Hematopoietic multipotent progenitor cell treated with erythropoietin and hydrocortisone succinate and interleukin-3 and kit ligand, for 15 days (in vitro differentiated cells): ENCODE results near the gene HTR6.
"Not testable (repeated sequence)": the region's sequence is repeated elsewhere in the genome, so short reads cannot be mapped to it uniquely, and the experiment has no call there.

ENCODE experiments used
- DNase-seq: peaks from one replicate; pipeline ENCODE4 v3.0.0-alpha.2; 2015; ENCODE audit warnings: low spot score

Gene HTR6

DNA sequence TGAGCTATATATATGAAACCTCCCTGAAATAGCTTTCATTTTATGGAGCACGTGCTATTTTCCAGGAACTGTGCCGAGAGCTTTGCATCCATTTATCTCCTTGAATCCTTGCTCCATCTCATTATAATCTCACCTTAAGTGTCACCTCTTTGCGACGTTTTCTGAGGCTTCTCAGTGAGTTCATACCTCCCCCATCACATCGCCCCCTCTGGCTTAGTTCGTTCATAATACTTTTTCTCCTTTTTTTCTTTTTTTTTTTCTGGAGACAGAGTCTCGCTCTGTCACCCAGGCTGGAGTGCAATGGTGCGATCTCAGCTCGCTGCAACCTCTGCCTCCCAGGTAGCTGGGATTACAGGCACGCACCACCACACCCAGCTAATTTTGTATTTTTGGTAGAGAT is 25.4 kb upstream of the HTR6 start:
- DNase-seq = not testable (repeated sequence)

DNA sequence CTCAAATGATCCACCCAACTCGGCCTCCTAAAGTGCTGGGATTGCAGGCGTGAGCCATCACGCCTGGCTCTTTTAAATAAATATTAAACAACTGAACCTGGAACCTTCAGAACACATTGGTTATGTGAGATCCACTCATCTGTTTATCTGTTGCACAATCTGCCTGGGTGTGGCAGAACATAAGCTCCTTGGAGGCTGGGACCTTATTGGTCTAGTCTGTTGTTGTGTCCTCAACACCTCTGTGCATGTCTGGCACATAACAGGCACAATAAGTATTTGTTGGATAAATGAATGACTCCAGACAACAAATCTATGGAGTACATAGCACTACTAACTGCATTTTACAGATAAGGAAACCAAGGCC is 24.7 kb upstream of the HTR6 start:
- no peak for DNase-seq

DNA sequence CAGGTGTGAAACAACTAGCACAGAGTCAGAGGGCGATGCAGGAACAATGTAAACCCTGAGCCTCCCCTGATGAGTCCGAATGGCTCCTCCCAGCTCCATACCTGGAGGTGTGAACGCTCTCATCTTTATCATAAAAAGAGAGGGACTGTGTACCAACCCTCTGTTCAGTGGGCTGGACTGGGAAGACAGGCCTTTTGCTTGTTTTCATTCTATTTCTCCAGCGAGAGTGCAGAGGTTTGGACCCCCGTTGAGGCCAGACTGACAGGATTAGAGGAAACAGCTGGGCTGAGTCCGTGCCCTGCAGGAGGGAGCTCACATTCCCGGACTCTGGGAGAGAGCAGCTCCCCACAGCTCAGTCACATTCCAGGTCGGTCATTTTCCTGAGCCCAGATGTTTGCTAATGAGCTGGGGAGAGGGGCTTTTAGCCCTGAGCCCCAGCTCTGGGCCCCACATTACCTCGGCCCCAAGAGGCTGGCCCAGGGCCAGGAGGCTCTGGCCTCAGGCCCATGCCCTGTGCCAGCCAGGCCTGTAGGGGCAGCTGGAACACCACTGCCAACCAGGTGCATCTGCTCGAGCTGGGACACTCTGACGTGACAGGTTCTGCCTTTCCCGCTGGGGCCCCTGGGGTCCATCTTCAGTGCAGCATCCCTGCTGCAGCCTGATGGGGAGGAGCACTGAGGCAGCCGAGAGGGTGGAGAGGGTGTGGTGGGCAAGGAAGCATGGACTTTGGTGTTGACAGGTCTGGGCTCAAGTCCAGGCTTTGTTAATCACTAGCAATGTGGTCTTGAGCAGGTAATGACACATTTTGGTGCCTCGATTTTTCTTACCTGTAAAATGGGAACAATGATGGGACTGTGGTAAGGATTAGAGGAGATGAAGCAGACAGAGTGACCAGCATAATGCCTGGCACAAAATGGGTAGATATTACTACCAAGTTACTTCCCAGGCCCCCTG is 24.0 kb upstream of the HTR6 start:
- no peak for DNase-seq

DNA sequence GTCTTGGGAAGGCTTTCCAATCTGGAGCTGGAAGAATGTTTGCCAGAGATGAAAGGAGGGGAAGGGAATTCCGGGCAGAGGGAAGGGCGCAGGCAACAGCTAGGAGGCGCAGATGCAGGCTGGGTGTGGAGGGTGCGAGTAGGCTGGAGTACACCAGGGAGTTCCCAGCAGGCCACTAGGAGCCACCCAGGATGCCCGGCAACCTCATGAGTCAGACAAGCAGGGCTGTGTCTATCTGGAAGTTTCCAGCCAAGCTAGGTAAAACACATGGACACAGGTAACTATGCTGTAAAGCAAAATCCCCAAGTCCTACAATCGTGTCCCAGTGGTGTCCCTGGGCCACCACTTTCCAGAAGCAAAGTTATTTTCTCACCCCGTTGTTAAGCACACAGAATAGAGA is 21.6 kb upstream of the HTR6 start:
- no peak for DNase-seq

DNA sequence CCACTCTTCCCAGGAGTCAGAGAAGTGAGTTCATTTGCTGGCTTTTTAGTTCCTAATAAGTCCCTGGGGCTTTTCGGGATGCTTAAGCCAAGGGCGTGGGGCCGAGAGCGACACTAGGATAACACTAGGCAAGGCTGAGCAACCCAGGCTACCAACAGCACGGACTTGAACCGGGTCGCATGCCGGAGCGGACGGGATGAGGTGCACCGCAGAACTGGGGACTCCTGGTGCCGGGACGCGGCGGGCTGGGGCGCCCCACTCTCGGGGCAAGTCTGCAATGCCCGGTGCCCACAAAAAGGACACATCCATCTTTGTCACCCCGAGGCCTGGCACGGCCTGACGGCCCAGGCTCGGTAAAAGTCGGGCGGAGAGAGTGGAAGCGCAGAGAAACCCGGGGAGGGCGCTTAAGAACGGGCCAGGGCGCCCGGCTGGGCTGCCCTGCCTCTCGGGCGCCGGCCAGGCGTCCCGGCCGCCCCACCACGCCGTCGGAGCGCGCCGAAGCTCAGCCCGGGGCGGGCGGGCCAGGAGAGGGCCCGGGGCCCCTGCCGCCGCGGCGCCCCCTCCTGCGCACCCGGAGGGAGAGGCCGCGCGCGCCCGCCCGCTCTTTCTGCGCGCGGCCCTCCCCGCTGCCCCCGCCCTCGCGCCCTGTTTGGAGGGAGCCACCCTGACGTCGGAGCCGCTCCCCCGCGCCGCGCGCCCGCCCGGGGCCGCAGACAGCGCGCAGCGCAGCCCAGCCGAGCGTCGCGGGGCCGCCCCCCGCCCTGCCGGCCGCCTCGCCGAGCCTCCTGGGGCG is 20.9 kb upstream of the HTR6 start, which contains the start of gene NBL1:
TSS of gene NBL1 (plus strand) at position 710 of the 793 bp plus-strand sequence. CDS start 10,720 bp downstream, outside the sequence.
- no peak for DNase-seq

DNA sequence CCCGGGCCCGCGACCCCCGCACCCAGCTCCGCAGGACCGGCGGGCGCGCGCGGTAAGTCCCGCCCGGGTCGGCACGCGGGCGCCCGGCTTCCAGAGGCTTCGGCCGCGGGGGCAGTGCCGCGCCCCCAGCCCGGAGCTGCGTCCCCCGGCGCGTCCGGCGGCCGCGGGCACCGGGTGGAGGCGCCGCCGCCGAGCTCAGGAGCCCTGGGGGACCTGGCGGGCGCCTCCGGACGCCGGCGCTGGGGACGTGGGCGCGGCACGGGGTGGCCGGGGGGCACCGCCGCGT is 20.3 kb upstream of the HTR6 start:
- no peak for DNase-seq

DNA sequence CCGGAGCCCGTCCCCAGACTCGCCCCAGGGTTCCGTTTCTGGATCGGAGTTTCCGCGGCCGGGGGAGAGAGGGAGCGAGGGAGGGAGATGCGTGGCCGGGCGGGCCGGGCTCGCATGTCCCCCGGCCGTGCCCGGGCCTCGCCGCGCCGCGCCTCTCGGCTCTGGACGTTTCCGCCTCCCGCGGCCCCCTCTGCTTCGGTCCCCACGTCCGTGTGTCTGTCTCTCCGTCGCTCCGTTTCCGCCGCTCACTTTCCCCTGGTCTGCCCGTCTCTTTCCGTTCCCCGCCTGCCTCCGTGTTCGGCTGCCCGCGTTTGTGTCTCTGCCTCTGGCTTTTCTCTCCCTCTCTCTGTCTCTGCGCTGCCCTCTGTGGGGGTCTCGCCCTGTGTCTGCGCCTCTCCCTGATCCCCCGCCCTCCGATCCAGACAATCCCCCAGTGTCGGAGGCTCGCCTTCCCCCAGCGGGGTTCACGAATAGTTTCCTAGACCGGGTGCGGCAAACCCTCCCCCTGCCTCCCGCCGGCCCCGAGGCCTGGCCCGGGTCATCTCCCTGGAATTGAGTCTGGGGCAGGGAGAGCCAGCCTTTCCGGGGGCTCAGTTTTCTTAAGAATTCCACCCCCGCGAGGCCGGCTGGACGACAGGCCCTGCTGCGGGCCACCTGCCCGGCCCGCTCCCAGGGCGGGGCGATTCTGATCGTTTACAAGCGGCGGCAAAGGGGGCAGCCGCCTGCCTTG is 19.8 kb upstream of the HTR6 start:
- no peak for DNase-seq

DNA sequence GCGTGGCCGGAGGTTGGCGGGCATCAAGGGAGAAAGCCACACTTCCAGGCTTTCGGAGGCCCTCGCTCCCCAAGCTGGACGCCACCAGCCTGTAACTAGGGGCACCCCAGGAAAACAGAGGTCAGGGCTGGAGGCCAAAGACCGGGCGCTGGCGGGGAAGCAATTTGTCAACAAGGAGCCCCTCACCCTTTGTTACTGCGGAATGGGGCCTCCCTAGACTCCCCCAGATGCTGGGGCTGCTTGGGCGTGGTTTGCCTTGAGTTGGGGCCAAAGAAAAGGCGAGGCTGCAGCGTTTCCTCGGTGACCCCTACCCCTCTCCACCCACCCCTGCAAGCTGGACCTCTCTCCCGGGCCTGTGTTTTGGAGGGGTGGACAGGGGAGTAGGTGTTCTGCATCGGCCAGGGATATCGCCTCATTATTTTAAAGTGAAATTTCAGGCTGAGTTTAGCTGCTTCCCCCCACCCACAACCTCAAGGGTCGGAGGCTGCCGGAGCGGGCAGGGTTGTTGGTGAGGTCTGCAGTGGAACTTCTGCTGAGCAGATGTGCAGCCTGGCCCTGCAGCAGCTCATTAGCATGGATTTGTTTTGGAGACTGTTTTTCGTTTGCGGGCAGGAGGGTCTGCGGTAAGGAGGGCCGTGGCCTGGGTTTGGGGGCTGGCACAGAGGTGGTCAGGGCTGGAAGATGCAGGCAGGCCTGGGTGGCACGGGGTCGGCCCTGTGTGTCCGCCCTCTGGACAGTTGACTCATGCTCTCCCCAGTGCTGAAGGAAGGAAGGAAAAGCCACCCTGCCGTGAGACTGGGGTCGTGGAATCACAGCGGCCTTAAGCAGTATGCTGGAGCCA is 19.0 kb upstream of the HTR6 start:
- DNase-seq = no peak

DNA sequence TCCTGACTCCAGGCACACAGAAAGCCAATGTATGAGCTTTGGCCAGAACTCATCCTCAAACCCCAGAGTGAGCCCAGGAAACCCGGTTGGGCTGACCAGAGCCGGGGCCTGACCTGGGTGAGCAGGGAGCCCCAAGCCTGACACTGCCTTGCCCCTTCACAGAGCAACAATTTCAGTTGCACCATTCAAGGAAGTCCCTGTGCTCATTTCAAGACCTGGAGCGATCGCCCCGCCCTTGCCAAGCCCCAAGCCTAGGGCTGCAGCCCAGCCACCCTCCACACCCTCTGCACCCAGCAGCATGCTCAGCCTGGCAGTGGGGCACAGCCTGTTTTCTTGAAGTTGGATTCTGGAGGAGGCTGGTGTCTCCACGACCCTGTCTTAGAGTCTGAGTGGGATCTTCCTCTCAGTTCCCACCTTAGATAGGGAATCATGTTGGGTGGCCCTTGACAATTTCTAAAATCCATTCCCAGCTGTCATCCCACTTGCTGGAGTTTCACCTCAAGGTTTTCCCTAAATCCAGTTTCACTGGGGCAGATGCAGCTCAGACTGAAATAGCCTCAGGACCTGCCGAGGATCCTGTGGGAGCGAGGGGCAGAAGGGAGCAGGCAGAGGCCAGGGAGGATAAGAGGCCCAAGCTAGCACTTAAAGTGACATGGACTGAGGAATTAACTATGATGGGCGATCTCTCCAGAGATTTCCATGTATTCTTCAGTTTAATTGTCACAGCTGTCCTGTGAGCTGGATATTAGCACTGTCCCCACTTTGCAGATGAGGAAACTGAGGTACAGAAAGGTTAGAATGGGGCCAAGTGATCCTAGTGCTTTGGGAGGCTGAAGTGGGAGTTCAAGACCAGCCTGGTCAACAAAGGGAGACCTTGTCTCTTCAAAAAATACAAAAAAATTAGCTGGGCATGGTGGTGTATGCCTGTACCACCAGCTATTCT is 18.0 kb upstream of the HTR6 start:
- no peak for DNase-seq

DNA sequence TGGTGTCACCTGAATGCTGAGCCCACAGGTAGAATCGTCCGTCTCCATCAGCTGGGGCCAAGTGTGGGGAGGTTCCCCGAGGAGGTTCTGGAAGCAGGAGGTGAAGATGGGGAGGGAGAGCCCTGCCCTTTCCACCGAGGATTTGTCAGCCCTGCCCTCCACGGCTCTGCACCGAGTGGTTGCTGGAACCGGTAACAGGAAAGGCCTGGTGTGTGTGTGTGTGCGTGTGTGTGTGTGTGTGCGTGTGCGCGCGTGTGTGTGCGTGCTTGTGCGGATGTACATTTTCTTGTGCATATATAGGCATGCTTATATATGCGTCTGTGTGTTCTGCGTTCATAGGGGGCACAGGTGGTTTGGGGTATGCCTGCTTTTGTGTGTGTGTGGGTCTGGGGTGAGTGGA is 17.0 kb upstream of the HTR6 start:
- no peak for DNase-seq

DNA sequence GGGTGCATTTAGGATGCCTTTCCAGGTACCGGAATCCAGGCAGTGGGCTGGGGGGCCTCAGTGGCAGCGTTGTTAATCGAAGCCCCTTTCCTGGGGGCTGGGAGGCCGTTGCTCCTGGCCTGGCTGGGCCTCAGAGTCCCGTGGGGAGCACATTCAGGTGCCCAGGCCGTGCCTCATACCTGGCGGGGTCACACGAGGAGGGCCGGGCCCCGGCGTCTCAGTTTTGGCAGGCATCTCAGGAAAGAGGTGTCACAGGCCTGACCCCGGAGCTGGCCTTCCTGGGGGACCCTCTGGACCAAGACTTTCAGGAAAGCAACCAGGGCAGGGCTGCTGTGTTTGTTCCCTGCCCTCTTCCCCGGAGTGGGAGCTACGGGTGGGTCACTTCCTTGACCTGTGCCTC is 16.4 kb upstream of the HTR6 start:
- DNase-seq = no peak

DNA sequence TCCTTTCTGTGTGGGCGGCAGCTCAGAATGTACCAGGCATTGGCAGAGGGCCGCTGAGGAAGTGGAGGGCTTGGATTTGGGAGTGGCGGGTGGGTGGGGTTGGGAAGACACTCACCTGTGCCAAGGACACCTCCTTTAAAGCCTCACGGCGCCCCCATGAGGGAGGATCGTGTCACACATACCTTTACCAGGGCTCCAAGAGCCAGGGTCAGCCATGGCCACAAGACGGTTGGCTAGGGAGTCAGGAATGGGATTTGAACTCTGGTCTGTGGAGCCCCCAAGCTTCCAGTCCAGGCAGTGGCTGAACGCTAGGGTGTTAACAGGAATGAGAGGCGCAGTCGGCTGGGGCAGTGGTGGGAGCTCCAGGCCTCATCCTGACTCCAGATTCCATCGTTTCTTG is 16.0 kb upstream of the HTR6 start:
- no peak for DNase-seq

DNA sequence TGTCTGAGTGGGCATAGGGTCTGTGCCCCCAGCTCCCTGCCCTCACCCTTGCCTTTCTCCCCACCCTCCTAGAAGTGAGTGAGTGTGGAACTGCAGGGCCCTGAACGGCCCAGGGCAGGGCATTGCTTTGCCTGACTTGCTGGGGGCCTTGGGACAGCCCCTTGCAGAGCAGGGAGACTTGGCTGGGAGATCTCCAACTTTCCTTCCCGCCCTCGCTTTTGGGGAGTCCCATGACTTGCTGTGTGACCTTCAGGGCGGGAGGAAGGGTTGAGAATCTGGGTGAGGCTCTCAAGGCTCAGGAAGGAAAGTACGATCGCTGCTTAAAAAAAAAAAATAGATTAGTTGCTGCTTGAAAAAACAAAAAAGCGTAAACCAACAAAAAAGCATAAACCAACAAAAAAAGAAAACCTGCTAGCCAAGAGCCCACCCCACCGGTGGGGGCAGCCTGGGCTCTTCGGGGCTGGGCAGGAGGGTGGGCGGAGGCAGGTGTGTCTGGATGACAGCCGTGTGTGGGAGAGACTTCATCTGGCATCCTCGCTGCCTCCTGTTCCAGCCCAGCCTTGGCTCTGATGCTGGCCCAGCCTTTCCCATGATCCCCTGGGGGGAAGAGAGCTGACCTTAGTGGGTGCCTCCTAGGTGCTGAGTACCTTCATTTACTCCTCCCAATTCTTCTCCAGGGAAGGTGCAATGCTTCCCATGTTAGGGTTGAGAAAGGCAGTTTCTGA is 14.1 kb upstream of the HTR6 start:
- DNase-seq = no peak

DNA sequence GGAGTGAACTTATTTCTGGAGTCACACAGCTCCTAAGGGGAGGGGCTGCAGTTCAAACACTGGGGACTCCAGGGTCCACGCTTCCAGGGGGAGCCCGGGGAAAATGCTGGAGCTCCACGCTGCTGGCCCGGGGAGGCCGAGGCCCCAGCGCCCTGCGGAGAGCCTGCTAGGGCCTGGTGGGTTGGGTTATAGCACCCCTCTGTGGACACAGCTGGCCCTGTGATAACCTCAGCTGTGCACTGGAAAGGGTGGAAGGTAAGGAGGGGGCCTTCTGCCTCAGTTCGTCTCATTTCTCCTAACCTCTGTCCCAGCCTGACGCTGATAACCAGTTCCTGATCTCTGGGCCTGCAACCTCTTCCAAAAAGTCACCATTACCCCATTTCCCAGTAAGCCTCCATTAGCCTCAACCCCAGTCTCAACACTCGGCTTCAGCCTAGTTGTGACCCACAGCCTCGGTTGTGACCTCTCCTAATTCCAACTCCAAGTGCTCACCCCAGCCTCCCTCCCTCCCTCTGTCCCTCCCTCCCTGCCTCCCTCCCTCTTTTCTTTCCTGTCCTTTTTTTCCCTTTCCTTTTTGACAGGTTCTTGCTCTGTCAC is 13.4 kb upstream of the HTR6 start:
- DNase-seq = no peak

DNA sequence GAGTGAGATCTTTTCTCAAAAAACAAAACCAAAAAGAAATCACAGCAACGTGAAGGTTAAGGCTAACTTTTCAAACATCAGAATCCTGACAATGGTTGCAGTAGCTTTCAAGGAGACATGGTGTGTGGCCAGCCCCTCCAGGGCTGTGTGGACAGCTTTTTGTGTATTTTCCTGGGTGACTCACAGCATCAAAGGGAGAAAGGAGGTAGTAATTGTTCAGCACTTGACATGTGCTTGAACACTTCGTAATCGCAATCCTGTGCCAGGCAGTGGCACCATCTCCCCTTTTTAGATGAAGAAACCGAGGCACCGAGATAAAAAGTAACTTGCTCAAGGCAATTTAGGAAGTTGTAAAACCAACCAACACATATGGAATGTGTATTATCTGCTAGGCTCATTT is 10.3 kb upstream of the HTR6 start:
- DNase-seq = no peak

DNA sequence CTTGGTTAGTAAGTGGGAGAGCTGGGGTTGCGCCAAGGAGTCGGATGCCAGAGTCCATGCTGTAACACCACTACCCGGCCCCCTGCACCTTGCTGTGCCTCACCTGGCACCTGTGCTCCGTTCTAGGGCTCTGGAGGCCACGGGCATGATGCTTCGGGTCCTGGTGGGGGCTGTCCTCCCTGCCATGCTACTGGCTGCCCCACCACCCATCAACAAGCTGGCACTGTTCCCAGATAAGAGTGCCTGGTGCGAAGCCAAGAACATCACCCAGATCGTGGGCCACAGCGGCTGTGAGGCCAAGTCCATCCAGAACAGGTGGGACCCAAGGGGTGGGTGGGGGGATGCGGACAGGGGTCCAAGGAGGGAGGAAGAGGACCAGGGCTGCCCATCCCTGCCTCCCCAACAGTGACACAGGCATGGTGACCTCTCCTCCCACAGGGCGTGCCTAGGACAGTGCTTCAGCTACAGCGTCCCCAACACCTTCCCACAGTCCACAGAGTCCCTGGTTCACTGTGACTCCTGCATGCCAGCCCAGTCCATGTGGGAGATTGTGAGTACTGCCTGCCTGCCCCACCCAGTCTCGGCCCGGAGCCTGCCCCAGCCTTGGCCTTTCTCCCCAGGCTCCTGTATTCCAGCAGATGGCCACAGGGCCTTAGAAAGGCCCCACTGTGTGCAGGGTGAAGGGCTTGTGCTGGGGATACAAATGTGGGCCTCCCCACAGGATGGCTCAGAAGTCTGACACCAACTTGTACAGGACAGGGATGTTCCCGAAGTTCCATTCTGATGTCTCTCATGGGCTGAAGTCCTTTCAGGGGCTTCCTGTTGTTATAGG is 9.6 kb upstream of the HTR6 start:
- no peak for DNase-seq

DNA sequence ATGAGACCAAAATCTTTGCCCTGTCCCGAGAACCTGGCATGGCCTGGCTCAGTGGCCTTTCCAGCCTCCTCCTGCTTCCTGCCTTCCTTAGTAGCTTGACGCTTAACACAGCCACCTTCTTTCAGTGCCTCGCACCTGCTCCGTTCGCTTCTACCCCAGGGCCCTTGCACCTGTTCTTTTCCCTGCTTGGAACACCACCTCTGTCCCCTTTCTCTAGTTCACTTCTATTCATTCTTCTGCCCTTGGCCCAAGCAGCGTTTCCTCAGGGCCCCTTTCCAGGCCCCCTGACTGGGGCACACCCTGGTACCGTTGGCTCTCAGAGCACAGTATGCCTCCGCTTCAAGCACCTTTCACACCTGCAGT is 9.0 kb upstream of the HTR6 start:
- no peak for DNase-seq

DNA sequence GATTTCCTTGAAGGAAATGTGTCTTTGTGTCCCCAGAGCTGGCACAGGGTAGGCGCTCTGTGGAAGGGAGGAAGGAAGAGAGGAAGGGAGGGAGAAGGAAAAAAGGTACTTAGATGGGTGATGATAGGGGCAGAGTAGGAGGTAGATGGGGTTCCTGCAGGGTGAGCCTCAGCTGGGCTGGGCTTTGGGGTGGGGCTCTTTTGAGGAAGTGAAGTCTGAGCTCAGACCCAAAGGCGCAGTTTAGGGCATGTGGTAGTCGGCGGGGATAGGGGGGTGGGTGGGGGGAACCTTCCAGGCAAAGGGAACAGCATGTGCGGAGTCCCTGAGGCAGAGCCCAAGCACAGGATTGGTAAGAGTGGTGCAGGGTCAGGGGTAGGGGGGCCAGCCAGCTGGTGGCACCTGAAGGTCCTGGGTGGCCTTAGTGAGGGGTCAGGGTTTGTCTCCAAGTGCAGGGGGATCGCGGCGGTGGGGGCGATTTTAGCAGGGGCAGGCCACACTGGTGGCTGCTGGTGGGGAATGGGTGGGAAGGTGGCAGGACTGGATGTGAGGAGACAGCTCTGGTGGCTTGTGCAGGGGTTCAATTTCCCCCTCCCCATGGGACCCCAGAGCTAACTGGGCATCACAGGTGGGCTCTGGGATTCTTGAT is 8.4 kb upstream of the HTR6 start:
- no peak for DNase-seq
